KOPT-K1 (cell line): Measurements from ENCODE around the gene CMSS1.

ENCODE experiments used
- H3K27ac ChIP-seq: fragments of 200-600 bp; sonication (generic); 2 replicates; pipeline ENCODE4 v1.5.1; 2016; ENCODE audit warnings: antibody characterized with exemption, mild to moderate bottlenecking, low read depth, low read length; ENCODE audit not compliant: poor library complexity, severe bottlenecking
- H3K36me3 ChIP-seq: fragments of 200-600 bp; sonication (generic); 2 replicates; pipeline ENCODE4 v1.5.1; 2017; ENCODE audit warnings: antibody characterized with exemption, mild to moderate bottlenecking, low read length, moderate library complexity; ENCODE audit not compliant: insufficient read depth
- H3K9me3 ChIP-seq: fragments of 200-600 bp; sonication (generic); 2 replicates; pipeline ENCODE4 v1.5.1; 2017; ENCODE audit warnings: antibody characterized with exemption, low read length, mild to moderate bottlenecking; ENCODE audit not compliant: insufficient read depth, poor library complexity, severe bottlenecking

CMSS1 gene

DNA sequence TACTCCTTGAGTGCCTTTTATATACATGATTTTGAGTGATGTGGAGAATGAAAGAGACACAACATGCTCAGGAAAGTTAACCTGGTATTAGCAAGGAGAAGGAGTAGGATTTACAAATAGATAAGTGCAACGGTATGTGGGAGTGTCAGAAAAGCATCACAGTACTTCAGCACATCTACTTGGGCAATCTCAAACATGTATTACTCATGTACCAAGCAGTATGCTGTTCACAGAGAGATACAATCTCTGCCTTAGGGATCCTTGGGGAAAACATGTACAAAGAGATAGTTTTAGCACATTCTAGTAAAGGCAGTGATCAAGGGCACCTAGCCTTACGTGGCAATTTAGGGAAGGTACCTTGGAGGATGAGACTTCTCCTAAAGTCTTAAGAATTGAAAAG is 150.1 kb downstream of the CMSS1 start:
- Histone ChIP-seq H3K9me3 (no peaks in the 10 kb centered on the region), H3K36me3 (no peaks in the 10 kb centered on the region), H3K27ac (no peak overlapping the region)

DNA sequence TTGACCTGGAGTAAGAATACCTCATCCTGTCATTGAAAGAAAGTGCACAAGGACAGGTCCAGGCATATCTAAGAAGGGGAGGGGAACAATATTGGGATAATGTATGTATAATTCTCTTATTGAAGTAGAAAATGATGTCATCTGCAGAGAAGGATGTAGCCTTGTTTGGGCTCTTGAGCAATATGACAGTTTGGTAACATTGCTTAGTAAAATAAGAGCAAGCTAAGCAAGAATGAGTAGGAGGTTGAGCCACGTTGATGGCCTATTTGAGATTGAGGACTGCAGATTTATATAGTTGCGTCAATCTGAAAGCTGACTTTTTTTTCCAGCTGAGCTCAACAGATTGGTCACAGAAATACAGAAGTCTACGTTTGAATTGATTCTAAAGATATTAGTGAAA is 151.5 kb downstream of the CMSS1 start:
- Histone ChIP-seq H3K36me3 (no peaks in the 10 kb centered on the region), H3K27ac (no peak overlapping the region), H3K9me3 (no peaks in the 10 kb centered on the region)

DNA sequence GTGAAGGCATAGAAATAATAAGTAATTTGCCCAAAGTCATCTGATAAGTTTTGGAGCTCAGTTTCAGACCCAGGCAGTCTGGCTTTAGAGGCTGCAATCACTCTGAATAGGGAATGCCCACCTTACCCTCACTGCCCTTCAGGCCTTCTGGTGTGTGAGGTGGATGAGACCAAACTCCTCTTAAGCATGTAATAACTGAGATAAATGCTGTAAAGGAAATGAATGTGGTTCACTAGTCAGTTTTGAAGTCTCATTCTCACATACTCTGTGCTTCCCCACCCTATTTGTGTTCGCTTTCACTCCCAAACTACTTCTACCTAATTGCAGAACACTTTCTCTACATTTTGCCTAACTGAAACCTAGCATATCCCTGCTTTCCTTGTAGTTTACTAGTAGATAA is 152.5 kb downstream of the CMSS1 start:
- no peaks in the 10 kb centered on the region for H3K36me3 ChIP-seq
- H3K9me3 ChIP-seq = no peaks in the 10 kb centered on the region

DNA sequence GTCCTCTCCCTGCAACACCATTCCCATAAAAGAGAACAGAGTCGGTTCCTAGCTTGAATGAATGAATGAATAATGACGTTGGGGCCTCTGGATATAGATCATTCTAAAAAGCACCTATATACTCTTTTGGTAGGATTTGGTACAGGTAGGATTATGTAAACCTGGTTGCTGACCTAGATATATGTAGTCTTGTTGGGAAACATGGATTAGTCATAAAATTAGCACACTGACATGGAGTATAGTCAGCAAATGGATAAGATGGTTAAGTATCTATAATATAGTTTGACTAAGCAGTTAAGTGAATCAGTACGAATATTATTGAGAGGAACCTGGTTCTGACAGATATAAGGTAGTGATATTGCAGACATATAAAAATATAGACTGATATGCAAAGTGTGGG is 154.1 kb downstream of the CMSS1 start:
- no peaks in the 10 kb centered on the region for H3K36me3 ChIP-seq
- H3K27ac ChIP-seq = no peak overlapping the region
- no peaks in the 10 kb centered on the region for H3K9me3 ChIP-seq

More for the DNA sequence above, 152.5 kb downstream of the CMSS1 start:
- H3K27ac ChIP-seq = no peak overlapping the region

DNA sequence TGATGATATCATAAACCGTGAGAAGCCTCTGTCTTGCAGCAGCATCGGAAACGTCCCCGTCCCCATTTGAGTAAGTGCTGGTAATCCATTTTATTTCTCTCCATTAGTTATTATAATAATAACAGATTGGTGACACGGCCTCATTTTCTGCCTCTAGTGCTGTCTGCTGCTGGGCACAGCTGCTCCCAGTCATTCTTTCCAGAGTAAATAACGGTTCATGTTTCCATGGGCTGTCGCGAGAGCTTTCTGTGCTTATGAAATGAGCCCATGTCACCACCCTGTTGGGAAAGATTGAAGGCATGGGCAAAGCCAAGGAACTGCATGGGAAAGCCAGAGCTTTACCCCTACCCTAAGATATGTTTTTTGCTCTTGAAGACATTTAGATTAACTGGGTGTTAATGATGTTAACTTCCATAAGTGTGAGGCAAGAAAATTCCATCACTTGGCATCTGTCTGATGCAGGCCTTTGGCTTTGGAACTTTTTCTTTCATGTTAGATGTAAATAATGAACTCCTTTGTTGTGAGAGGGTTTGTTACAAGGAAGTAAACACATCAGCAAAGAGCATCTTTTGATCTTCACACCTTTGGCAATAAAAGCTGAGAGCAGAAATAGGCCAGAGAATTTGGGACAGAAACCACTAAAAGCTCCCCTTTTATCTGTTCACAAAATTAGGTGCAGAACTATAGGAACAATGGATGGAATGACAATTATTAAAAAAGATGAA is 154.9 kb downstream of the CMSS1 start:
- Histone ChIP-seq H3K36me3 (no peaks in the 10 kb centered on the region), H3K9me3 (no peaks in the 10 kb centered on the region), H3K27ac (no peak overlapping the region)

DNA sequence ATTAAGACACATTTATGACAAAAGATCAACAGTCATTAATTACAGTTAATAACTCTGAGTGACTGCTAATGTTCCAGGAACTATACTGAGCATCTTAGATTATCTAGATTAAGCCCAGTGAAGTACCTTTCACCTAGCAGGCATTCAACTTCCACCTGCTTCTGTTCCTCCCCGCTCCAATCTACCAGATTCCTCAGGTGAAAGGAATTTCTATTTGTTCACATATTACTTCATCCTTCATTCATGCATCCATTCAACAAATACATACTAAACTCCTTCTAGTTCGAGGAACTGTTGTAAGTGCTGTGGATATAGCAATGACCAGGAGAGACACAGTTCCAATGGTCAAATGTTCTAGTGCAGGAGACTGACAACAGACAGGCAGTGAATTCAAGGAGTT is 157.3 kb downstream of the CMSS1 start:
- Histone ChIP-seq H3K27ac (no peak overlapping the region), H3K9me3 (no peaks in the 10 kb centered on the region)

DNA sequence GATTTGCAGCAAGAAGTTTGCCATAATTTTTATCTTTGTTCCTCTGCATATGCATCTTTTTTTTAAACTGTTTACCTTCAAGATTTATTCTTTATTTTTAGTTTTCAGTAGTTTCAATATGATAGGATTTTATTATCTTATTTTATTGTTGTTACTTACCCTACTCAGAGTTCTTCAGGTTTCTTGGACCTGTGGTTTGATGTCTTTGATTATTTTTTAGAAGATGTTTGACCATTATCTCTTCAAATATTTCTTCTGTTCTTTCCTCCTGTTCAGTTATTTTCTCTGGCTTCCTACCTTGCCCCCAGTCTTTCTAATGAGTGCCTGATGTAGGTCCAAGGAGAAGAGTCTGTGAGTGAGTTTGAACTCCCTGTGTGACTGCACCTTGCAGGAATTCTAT is 158.9 kb downstream of the CMSS1 start:
- Histone ChIP-seq H3K27ac (no peak overlapping the region), H3K36me3 (no peaks in the 10 kb centered on the region), H3K9me3 (no peaks in the 10 kb centered on the region)

More for the DNA sequence above, 157.3 kb downstream of the CMSS1 start:
- H3K36me3 ChIP-seq = no peaks in the 10 kb centered on the region

DNA sequence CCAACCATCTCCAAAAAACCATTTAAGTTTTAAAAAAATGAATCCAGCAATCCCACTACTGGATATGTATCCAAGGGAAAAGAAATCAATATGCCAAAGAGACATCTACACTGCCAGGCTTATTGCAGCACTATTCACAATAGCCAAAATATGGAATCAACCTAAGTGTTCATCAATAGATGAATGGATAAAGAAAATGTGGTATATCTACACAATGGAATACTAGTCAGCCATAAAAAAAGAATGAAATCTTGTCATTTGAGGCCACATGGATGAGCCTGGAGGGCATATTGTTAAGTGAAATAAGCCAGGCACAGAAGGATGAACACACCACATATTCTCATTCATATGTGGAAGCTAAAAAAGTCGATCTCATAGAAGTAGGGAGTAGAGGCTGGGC is 160.6 kb downstream of the CMSS1 start:
- no peaks in the 10 kb centered on the region for H3K9me3 ChIP-seq
- no peaks in the 10 kb centered on the region for H3K36me3 ChIP-seq

DNA sequence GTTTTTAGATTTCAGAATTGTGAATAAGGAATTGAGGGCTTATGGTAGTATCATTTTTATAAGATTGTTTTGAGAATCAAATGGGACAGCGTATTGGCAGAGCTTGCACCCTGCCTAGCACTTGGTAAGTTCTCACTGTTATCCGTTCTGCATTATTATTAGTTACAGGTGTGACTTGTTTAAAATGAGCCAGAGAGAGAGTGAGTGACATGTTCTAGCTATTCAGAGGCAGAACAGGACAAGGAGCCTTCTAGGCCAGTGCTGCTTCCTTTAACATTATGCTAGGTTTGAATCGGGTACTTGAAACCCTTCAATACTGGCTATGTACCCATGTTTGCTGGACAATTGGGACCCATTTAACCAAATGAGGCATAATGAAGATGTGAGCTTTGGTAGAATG is 162.9 kb downstream of the CMSS1 start:
- Histone ChIP-seq H3K36me3 (no peaks in the 10 kb centered on the region), H3K27ac (no peak overlapping the region), H3K9me3 (no peaks in the 10 kb centered on the region)

More for the DNA sequence above, 160.6 kb downstream of the CMSS1 start:
- no peak overlapping the region for H3K27ac ChIP-seq

DNA sequence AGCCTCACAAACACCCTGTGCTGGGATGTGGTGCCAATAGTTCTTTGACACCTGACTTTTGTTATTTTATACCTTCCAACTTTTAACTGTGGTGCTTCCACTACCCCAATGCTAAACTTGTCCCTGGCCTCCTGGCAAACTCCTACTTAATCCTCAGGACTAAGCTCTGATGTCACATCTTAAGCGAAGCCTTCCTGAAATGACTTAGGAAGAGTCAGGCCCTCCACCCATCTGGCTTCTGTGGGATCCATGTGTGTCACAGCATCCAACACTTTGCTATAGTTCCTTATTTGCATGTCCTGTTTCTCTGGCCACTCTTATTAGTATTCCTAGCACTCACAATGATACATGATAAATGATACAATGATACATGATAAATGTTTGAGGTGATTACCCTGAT is 163.5 kb downstream of the CMSS1 start:
- H3K27ac ChIP-seq = no peak overlapping the region
- H3K9me3 ChIP-seq = no peaks in the 10 kb centered on the region
- H3K36me3 ChIP-seq = no peaks in the 10 kb centered on the region

DNA sequence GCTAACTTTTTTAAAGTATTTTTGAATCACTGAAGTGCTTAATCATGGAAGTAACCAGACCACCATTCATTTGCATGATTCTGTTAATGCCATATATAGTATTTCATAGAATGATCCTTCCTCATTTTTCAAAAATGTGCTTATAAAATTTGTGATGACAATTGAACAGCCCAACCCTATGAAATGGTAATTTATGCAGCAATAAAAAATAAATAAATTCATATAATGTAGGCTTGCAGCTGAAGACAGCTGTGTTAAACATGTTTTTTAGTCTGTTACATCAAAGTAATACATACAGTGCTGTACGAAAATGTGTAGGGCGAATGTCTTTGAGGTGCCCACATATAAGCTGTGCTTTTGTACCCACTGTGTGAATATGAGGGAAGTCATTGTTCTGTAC is 165.0 kb downstream of the CMSS1 start:
- Histone ChIP-seq H3K27ac (no peak overlapping the region), H3K36me3 (no peaks in the 10 kb centered on the region), H3K9me3 (no peaks in the 10 kb centered on the region)

DNA sequence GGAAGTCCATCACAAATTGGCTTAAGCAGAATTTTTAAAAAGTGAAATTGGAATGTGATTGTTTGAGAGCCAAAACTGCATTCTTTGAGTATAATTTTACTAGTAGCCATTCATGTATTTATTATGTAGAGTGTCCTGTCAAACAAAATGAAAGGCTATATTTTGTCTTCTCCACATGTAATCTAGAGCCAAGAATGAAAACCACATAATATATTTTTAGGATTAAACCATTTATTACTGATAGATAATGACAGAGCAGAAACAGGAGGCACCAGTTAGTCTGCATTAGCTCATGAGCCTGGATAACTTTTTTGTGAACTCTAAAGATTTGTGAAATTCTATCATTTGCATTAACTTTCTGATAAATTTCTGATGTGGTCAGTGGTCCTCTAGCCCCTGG is 166.5 kb downstream of the CMSS1 start:
- no peak overlapping the region for H3K27ac ChIP-seq
- H3K36me3 ChIP-seq = no peaks in the 10 kb centered on the region
- H3K9me3 ChIP-seq = no peaks in the 10 kb centered on the region

DNA sequence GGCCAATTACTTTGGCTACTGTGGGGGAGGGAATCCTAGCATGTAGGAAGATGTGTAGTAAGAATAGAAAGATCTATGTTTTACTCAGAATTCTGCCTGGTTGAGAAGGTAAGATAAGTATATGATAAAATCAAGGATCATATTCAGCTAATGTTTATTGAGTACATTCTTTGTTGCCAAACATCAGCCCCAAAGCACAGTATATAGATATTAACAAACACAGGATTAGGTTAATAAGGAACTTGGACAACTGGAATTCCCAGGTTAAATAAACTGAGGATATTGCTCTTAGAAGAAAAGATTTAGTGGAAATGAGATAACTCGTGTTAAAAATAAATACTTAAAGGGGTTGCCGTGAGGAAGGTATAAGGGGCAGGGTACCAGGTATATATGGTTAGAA is 167.0 kb downstream of the CMSS1 start:
- H3K27ac ChIP-seq = no peak overlapping the region
- H3K9me3 ChIP-seq = no peaks in the 10 kb centered on the region
- no peaks in the 10 kb centered on the region for H3K36me3 ChIP-seq

DNA sequence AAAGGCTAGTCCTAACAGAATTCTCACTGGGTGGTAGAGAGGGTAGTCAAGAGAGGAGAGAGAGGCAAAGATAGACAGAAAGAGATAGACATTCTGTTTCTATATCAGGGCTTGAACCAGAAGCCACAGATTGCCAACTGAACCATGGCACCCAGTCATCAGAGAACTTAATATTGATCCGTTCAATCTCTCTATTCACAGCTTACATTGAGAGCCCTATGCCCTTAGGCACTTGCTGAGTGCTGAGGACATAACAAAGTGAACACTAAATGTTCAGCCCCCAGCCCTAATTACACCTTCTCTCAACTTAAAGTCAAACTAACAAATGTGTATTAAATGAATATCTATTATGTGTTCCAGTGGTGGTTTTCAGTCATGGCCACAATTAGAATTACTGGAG is 172.5 kb downstream of the CMSS1 start:
- peaks cover 16% of the 10 kb centered on the region for H3K9me3 ChIP-seq
- no peaks in the 10 kb centered on the region for H3K36me3 ChIP-seq
- no peak overlapping the region for H3K27ac ChIP-seq

DNA sequence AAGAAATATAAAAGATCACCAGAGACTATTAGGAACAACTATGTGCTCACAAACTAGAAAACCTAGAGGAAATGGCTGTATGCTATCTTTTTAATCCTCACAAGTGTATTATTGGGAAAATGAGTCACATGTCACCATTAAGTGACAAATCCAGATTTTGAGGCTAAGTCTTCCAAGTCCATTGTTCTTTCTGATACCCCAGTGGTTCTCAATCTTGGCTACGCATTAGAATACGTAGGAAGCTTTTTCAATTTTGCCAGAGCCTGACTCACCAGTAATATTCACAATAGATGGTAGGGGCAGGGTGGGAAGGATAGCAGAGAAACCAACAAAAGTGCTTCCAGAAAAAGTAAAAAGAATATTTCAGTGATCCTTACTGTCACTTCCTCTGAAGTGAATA is 179.6 kb downstream of the CMSS1 start:
- Histone ChIP-seq H3K27ac (no peak overlapping the region), H3K9me3 (peaks cover 21% of the 10 kb centered on the region), H3K36me3 (no peaks in the 10 kb centered on the region)

DNA sequence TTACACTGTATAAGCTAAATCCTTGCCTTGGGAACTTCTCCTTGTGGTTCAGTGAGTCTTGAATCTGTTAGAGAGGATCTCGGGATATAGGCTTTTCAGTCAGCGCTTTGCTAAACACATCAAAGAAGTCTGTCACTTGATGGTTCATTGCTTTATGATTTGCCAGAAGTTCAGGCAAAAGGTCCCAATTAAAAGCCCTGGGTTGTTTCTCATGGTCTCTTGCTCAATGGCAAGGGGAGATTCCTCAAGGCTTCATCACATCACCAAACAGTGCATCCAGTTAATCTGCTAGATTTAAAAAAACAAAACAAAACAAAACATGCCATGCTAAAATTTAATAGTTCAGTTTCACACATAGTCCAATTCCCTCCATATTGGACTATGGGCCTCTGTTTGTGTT is 181.9 kb downstream of the CMSS1 start:
- no peaks in the 10 kb centered on the region for H3K36me3 ChIP-seq
- peaks cover 9% of the 10 kb centered on the region for H3K9me3 ChIP-seq
- no peak overlapping the region for H3K27ac ChIP-seq
